ENCODE data around the gene DUSP22.

DUSP22 gene

DNA sequence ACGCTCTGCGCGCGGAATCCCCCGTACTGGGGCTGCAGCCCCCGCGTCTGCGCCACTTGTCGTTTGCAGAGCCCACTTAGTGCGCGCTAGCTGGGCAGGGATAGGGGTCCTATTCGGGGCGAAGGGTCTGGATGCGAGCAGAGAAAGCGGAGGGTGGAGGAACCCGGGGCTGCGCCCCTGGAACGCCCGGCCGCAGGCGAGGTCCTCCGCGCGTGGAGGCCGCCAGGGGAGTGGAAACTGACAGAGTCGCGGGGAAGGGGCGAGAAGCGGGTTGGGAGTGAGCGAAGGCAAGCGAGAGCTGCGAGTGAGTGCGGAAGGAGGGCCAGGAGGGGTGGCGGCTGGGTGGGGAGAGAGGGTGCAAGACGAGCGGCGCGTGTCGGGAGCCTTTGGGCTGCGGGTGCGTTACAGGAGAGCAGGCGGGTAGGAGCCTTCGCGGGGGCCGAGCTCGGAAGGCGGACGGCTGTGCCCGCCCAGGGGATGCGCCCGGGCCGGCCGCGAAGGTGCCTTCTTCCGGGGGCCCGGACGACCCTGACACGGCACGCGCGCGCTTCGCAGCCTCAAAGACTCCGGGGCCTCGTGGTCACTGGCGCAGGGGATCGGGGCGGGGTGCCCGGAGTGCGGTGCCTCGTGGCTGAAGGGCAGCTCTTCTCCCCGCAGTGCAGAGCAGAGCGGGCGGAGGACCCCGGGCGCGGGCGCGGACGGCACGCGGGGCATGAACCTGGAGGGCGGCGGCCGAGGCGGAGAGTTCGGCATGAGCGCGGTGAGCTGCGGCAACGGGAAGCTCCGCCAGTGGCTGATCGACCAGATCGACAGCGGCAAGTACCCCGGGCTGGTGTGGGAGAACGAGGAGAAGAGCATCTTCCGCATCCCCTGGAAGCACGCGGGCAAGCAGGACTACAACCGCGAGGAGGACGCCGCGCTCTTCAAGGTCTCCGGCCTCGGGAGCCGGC lies 100.4 kb downstream of the DUSP22 start:
- no peak for DNase-seq (ENCODE audit: low read depth in 3 of 3, low spot score in 1 of 3)

DNA sequence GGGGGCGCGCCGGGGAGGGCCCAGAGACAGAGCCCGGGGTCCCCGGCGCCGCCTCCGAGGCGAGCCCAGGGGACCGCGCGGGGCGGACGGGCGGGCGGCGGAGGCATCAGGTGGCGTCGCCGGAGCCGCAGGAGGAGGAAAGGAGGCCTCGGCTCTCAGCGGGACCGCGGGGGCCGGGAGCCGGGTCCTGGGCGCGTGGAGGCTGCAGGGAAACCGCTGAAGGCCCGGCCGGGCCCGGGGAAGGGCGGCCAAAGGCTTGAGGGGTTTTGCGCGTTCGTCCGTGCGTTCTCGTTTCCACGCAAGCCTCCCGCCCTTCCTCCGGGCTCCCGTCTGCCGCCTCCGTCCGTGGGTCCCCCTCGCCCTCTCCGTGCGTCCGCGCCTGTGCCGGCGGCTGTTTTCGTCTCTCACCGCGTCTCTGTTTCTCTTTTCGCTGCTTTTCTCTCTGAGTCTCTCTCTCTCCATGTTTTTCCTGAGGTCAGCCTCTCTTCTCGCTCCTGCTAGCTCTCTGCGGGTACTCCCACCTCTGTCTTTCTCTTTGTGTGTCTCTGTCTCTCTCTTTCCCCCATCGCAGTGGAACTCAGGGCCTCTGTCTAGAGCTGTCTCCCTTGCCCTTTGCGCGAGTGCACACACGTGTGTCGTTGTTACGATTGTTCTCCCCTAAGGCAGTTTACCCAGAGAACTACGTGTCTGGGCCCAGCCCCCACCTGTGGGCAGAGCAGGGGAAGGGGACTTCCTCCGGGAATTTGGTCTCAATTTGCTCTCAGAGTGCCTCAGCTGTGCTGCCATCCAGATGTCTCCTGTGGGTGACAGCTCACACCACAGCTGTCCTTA lies 101.3 kb downstream of the DUSP22 start:
- no peak for DNase-seq (ENCODE audit: low read depth in 3 of 3, low spot score in 1 of 3)

DNA sequence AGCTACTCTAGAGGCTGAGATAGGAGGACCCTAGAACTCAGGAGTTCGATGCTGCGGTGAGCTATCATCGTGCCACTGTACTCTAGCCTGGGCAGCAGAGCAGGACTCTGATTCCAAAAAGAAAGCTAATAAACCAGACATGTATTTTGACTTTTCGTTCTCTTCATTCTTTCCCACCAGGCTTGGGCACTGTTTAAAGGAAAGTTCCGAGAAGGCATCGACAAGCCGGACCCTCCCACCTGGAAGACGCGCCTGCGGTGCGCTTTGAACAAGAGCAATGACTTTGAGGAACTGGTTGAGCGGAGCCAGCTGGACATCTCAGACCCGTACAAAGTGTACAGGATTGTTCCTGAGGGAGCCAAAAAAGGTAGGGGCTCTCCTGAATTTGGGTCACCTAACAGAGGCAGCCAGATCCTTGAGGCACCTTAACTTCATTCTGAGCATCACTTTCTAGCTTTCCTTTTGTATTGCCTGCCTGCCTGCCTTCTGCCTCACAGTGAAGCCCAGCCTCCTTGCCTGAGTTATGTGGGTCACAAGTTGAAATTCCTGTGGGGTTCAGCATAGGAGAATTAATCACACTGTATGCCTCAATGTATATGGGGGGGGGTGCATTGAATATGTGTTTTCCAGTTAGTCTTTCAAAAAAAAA lies 102.5 kb downstream of the DUSP22 start:
- DNase-seq (ENCODE audit: low read depth in 3 of 3, low spot score in 1 of 3): no peak

DNA sequence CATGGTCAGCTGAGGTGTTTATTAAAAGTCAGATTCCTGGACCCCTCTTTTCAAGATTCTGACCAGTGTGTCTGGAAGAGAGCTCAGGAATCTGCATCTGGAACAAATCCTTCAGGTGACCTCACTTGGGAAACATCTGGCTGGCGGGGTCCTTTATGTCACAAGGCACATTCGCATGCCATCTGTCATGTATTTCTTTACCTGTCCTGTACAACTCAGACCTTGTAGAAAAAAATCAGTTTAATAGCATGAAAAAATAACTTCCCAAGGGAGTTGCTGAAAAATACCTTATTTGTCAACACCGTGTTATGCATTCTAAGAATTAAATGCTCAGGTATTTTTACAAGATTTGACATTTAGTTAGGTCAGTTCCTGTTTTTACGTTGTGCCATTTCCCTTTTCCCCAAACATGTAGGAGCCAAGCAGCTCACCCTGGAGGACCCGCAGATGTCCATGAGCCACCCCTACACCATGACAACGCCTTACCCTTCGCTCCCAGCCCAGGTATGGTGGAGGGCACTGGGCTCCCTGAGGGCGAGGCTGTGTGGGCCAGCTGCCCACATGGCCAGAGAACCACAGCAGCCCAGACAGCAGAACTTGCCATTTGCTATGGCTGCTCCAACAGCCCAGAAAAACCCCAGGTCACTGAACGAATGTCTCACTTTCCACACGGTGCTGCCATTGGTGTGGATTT lies 103.3 kb downstream of the DUSP22 start:
- DNase-seq (ENCODE audit: low read depth in 3 of 3, low spot score in 1 of 3): no peak

DNA sequence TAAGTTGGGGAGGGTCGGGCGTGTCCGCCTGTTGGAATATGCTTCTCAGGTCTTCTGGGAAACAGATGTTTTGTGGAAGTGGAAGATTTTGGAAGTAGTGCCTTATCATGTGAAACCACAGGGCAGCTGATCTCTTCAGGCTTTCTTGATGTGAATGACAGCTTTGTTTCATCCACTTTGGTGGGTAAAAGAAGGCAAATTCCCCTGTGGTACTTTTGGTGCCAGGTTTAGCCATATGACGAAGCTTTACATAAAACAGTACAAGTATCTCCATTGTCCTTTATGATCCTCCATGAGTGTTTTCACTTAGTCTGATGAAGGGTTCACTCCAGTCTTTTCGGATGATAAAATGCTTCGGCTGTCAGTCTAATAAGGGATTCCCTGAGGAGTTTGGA lies 103.8 kb downstream of the DUSP22 start:
- no peak for DNase-seq (ENCODE audit: low read depth in 3 of 3, low spot score in 1 of 3)

DNA sequence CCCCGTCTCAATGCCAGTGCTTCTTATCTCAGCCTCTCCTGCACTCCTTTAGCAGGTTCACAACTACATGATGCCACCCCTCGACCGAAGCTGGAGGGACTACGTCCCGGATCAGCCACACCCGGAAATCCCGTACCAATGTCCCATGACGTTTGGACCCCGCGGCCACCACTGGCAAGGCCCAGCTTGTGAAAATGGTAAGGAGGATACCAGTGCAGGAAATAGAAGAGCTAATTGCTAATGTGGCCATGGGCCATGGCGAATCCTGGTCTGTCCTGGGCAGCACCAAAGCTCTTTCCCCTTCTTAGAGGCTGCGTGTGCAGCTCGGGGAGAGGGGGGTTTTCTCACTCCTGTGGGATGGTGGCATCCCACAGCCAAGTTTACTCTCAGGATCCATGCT lies 104.8 kb downstream of the DUSP22 start:
- no peak for DNase-seq (ENCODE audit: low read depth in 3 of 3, low spot score in 1 of 3)

DNA sequence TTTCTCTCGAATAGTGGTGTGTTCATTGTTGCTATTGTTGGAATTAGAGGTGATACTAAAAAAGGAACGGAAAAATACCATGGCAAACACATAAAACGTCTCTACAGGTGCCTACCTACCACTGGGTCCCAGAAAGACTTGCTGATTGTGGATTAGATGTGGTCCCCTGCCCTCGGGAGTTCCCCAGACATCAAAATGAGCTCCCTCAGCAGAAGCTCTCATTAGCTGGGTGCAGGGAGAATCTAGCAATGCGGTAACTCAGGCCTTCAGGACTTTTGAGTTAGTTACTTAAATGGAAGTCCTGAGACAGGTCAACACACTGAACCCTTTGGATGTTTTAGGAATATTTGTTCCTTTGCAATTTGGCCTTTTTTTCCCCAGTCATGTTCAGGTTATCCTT lies 105.3 kb downstream of the DUSP22 start:
- no peak for DNase-seq (ENCODE audit: low read depth in 3 of 3, low spot score in 1 of 3)

DNA sequence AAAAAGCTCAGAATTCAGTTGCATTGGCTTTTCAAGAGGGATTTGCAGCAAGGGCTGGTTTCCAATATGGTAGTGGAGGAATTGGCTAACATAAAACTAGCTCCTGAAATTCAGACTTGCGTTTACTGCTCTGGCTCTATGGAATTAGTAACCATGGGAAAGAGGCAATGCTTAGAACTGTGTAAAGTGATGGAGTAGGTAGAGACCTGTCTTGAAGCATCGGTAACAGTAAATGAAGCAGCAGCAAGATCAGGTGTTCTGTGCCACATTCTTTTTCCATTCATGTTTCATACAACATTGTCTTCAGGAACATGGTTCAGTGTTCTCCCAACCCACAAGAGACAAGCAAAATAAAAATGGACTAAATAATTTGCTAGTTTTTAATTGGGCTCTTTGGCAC lies 105.8 kb downstream of the DUSP22 start:
- no peak for DNase-seq (ENCODE audit: low read depth in 3 of 3, low spot score in 1 of 3)

DNA sequence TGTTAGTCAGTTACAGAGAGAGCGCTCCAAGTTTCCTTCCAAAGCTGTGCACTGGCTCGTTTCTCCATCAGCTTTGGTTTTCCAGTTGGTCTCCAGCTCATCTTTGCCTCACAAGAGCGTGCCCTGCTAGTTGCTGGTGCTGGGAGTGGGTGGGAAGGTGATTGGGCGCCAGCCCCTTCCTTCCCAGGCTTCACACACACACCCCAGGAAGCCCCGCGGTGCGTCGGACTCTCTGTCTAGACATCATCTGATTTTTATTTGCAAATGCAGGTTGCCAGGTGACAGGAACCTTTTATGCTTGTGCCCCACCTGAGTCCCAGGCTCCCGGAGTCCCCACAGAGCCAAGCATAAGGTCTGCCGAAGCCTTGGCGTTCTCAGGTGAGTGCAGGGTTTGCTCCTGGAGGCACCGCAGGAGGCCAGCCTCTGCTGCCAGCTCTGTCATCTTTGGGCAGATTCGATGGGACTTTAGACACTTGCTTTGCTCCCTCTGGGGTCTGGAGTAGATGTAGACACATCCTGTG lies 106.3 kb downstream of the DUSP22 start:
- no peak for DNase-seq (ENCODE audit: low read depth in 3 of 3, low spot score in 1 of 3)

DNA sequence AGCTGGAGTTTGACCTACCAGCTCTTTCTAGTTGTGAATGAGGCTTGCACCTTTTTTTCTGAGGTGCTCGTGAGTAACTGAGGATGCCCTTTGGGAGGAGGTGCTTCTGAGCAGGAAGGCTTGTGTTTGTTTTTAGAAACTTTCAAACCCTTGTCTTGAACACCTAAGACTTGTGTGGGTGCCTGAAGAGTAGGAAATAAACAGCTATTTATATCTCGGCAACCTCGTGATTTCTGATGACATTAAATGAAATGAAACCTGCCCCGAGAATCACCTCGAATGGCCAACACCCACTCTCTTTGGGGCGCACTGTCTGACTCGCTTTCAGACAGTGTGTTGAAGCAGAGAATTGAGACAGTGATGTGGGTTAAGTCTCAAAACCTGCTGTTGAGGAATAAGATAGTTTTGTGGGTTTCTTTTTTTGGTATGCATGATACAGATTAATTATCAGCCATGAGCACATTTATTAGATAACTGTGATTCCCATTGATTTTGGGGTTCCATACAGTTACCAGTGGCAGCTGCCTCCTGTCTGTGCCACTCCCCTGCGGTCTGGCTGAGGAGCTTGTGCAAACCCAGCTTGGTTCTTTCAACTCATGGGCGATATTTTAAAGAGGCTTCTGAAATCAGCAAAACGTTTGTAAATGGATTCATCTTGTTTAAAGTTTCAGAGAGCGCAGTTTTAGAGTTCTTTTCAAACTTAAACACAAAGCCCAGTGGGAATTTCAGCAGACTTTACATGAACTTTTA lies 107.7 kb downstream of the DUSP22 start:
- no peak for DNase-seq (ENCODE audit: low read depth in 3 of 3, low spot score in 1 of 3)

DNA sequence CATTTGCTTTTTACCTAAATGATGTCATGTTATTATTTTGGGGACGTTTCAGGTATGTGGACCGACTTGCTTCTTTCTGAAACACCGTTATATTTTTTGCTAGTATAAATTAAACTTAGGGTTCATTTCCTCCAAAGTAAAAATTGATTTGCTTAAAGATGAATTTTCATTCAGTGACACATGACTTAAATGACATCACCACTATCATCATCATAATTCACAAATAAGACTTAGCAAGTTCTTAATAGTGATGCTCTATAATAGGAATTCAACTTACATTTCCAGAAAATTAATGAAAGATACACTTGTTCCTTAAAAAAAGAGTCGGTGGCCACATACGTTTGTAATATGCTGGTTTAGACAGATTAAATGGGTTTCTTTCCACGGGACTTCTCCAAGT lies 108.5 kb downstream of the DUSP22 start:
- no peak for DNase-seq (ENCODE audit: low read depth in 3 of 3, low spot score in 1 of 3)

All from stimulated activated CD4-positive, alpha-beta T cell treated with anti-CD3 and anti-CD28 coated beads, TNF-alpha, amount 100 ng/mL, for 1 hour (primary cell).